ENCODE data around the gene MRPL21.

DNA sequence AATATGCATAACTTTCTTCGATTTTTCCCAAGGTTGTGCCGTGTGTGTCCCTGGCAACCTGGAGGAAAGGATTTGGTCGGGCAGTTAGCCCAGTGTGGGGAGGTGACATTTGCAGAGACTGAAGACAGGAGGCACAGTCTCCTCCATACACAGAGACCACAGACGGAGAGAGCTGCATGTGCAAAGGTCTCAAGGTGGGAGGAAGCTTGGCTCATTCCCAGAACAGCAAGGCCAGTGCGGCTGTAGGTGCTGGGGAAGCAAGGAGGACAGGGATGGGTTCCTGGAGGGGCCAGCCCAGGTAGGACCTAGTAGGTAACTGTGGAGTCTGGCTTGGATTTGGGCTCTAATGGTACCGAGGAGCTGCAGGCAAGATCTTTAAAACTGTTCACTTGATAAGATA lies 41.2 kb downstream of the MRPL21 start:
- TF ChIP-seq CTCF (IDR thresholded peaks at IDR 0.05; ENCODE audit: low read length) (no peak), EZH2 (IDR thresholded peaks at IDR 0.05; ENCODE audit: borderline replicate concordance, low read length) (no peak)
